Keratinocyte (primary cell): ENCODE results near the gene ARHGAP15. TPM values are rescaled to one million over a fixed set of nuclear protein-coding genes. Genes with fewer than 3 reads are reported as not detected.

Experiments
- DNase-seq: peaks from one replicate; pipeline ENCODE4 v3.0.0-alpha.2; 2011; ENCODE audit warnings: low read depth, missing footprints, low spot score
- FAIRE-seq: peaks from 2 replicates; lab custom pipeline; 2011; peaks lifted over from hg19 to GRCh38; lab: Jason Lieb, UNC
- H2AFZ ChIP-seq: 2 replicates; pipeline ENCODE4 v1.6.0; 2012; ENCODE audit warnings: low read length, control low read depth, inconsistent platforms; ENCODE audit not compliant: control insufficient read depth
- H3K27ac ChIP-seq: 2 replicates; pipeline ENCODE4 v1.5.1; 2011; ENCODE audit warnings: low read length; ENCODE audit not compliant: control insufficient read depth, insufficient read depth
- H3K27me3 ChIP-seq: 3 replicates; pipeline ENCODE4 v1.6.0; 2011; ENCODE audit warnings: low read length; ENCODE audit not compliant: control insufficient read depth, insufficient read depth; ENCODE audit errors: extremely low read depth
- H3K36me3 ChIP-seq, 2 experiments: 2 replicates in 1 of 2; 3 replicates in 1 of 2; pipeline ENCODE4 v1.5.1; 2011; ENCODE audit warnings: low read length in 2 of 2, mild to moderate bottlenecking in 1 of 2; ENCODE audit not compliant: control insufficient read depth in 2 of 2, insufficient read depth in 2 of 2; ENCODE audit errors: extremely low read depth in 1 of 2
- H3K4me1 ChIP-seq: 3 replicates; pipeline ENCODE4 v1.5.1; 2011; ENCODE audit warnings: low read length; ENCODE audit not compliant: control insufficient read depth, insufficient read depth; ENCODE audit errors: extremely low read depth
- H3K4me2 ChIP-seq: 3 replicates; pipeline ENCODE4 v1.6.0; 2011; ENCODE audit warnings: low read depth, low read length; ENCODE audit not compliant: control insufficient read depth, insufficient read depth; ENCODE audit errors: extremely low read depth
- H3K4me3 ChIP-seq, 3 experiments: fragments of 200-600 bp in 1 of 3; sonication (generic) in 1 of 3; 2 replicates in 2 of 3; 3 replicates in 1 of 3; pipeline ENCODE4 v1.5.1; 2011 to 2016; ENCODE audit warnings: low read length in 3 of 3, mild to moderate bottlenecking in 3 of 3, control low read depth in 2 of 3, inconsistent platforms in 1 of 3, low read depth in 1 of 3, mixed read lengths in 1 of 3, mixed run types in 1 of 3, moderate library complexity in 1 of 3; ENCODE audit not compliant: control insufficient read depth in 2 of 3, insufficient read depth in 2 of 3; ENCODE audit errors: extremely low read depth in 1 of 3
- H3K79me2 ChIP-seq: 2 replicates; pipeline ENCODE4 v1.6.0; 2012; ENCODE audit warnings: low read length; ENCODE audit not compliant: control insufficient read depth, insufficient read depth
- H3K9ac ChIP-seq: 3 replicates; pipeline ENCODE4 v1.6.0; 2011; ENCODE audit warnings: low read length; ENCODE audit not compliant: control insufficient read depth, insufficient read depth; ENCODE audit errors: extremely low read depth
- H3K9me1 ChIP-seq: 3 replicates; pipeline ENCODE4 v1.6.0; 2011; ENCODE audit warnings: low read length; ENCODE audit not compliant: control insufficient read depth, insufficient read depth; ENCODE audit errors: extremely low read depth
- H3K9me3 ChIP-seq: 2 replicates; pipeline ENCODE4 v1.5.1; 2012; ENCODE audit warnings: low read depth, low read length; ENCODE audit not compliant: control insufficient read depth
- H4K20me1 ChIP-seq: 3 replicates; pipeline ENCODE4 v1.6.0; 2011; ENCODE audit warnings: low read length; ENCODE audit not compliant: control insufficient read depth, insufficient read depth; ENCODE audit errors: extremely low read depth
- EZH2 ChIP-seq: IDR thresholded peaks from one replicate; pipeline ENCODE4 v1.6.1; 2012; ENCODE audit warnings: inconsistent platforms, mild to moderate bottlenecking, low read length, moderate library complexity
- dilution Hi-C: fragments of 300-500 bp; cut with MboI; formaldehyde crosslinking; loops from one replicate; pipeline ENCODE4 v1.7.0; 2020; ENCODE audit warnings: low sequenced_read_pairs; ENCODE audit not compliant: extremely low pct_ligation_motif_present
- polyA plus RNA-seq, 5 experiments: library from polyadenylated mRNA; depleted of rRNA in 3 of 5; stranded (reverse) in 3 of 5; stranded (forward) in 1 of 5; unstranded in 1 of 5; fragments of >200 nt; gene quantifications; 1 replicate in 1 of 5; 2 replicates in 3 of 5; 3 replicates in 1 of 5; pipeline versions ENCODE4 v1.2.1 to v1.2.3, GENCODE V29; 2011 to 2012; ENCODE audit warnings: missing spikeins in 2 of 5, low read depth in 1 of 5, low replicate concordance in 1 of 5
- TF ChIP-seq, protein P1 (sequence below), 3 experiments: IDR thresholded peaks in 1 of 3; conservative IDR thresholded peaks in 1 of 3; optimal IDR thresholded peaks in 1 of 3; 2 replicates in 2 of 3; 3 replicates in 1 of 3; pipeline versions ENCODE3 to v1.5.1; 2011; ENCODE audit warnings: low read length in 3 of 3, mild to moderate bottlenecking in 3 of 3, moderate library complexity in 2 of 3, control low read depth in 1 of 3, inconsistent platforms in 1 of 3; ENCODE audit not compliant: insufficient read depth in 2 of 3; ENCODE audit errors: extremely low read depth in 1 of 3

ARHGAP15 gene
- polyA plus RNA-seq, 1 donor (not counting 4 experiments of a cell fraction or from before 2014, with no cell fraction given) = not detected

GRCh38 chr2:143354050-143354750, 225.0 kb downstream of the ARHGAP15 start:
- Histone ChIP-seq H3K27me3 (no peaks in the 10 kb centered on the region), H3K9me1 (no peaks in the 10 kb centered on the region), H4K20me1 (no peaks in the 10 kb centered on the region), H3K4me1 (no peaks in the 10 kb centered on the region), H3K79me2 (no peaks in the 10 kb centered on the region), H3K27ac (no peak overlapping the region), H2AFZ (no peak overlapping the region), H3K4me3 (no peak overlapping the region), H3K9ac (no peak overlapping the region), H3K36me3 (no peaks in the 10 kb centered on the region), H3K4me2 (no peak overlapping the region), H3K9me3 (no peaks in the 10 kb centered on the region)
- DNase-seq (no peak), FAIRE-seq (no peak)
- dilution Hi-C loops = no loop called here
- TF ChIP-seq, protein P1, sequence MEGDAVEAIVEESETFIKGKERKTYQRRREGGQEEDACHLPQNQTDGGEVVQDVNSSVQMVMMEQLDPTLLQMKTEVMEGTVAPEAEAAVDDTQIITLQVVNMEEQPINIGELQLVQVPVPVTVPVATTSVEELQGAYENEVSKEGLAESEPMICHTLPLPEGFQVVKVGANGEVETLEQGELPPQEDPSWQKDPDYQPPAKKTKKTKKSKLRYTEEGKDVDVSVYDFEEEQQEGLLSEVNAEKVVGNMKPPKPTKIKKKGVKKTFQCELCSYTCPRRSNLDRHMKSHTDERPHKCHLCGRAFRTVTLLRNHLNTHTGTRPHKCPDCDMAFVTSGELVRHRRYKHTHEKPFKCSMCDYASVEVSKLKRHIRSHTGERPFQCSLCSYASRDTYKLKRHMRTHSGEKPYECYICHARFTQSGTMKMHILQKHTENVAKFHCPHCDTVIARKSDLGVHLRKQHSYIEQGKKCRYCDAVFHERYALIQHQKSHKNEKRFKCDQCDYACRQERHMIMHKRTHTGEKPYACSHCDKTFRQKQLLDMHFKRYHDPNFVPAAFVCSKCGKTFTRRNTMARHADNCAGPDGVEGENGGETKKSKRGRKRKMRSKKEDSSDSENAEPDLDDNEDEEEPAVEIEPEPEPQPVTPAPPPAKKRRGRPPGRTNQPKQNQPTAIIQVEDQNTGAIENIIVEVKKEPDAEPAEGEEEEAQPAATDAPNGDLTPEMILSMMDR (optimal IDR thresholded peaks at IDR 0.05 in 1 of 3, IDR thresholded peaks at IDR 0.05 in 1 of 3, conservative IDR thresholded peaks at IDR 0.05 in 1 of 3; ENCODE audit: extremely low read depth in 1 of 3, insufficient read depth in 2 of 3, low read length in 3 of 3) = no peak
- TF ChIP-seq EZH2 = no peak

DNA sequence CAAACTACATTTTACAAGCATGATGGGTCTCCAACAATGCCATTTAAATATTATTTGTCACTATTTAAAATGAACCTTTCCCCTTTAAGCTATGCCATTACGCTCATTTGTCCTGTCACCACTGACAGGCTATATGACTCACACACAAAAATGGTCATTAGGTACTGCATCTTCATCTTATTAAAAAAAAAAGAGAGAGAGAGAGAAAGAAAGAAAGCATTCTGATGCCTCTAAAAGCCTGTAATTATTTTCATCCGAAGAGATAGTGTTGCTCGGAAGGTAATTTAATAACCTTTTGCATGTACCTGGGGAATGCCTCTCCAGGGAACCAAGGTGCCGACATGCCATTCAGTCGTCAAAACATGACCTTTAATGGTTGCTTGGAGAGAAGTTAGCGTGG, 226.7 kb downstream of the ARHGAP15 start:
- H3K4me3 ChIP-seq = no peak overlapping the region
- no peaks in the 10 kb centered on the region for H3K4me1 ChIP-seq
- no peaks in the 10 kb centered on the region for H3K9me1 ChIP-seq
- dilution Hi-C loops = no loop called here
- DNase-seq = no peak
- H3K27me3 ChIP-seq = no peaks in the 10 kb centered on the region
- H4K20me1 ChIP-seq = no peaks in the 10 kb centered on the region
- H3K27ac ChIP-seq = no peak overlapping the region
- no peaks in the 10 kb centered on the region for H3K79me2 ChIP-seq
- no peak overlapping the region for H3K9ac ChIP-seq
- H3K36me3 ChIP-seq = no peaks in the 10 kb centered on the region
- H3K9me3 ChIP-seq = no peaks in the 10 kb centered on the region
- TF ChIP-seq, protein P1 (optimal IDR thresholded peaks at IDR 0.05 in 1 of 3, IDR thresholded peaks at IDR 0.05 in 1 of 3, conservative IDR thresholded peaks at IDR 0.05 in 1 of 3; ENCODE audit: extremely low read depth in 1 of 3, insufficient read depth in 2 of 3, low read length in 3 of 3) = no peak
- no peak for TF ChIP-seq EZH2
- H3K4me2 ChIP-seq = no peak overlapping the region
- FAIRE-seq = no peak
- no peak overlapping the region for H2AFZ ChIP-seq
